Upper lobe of right lung (tissue), 1 donor: ENCODE data around the gene FARP1. TPM values are rescaled to one million over a fixed set of nuclear protein-coding genes. Genes with fewer than 3 reads are reported as not detected.

Experiments used
- ATAC-seq: fragments of 200-7000 bp; cut with Tn5 transposase; one replicate; pipeline ENCODE4 v1.9.1; 2020; ENCODE audit warnings: mild to moderate bottlenecking, moderate library complexity
- DNase-seq: peaks from one replicate; pipeline ENCODE4 v3.0.0-alpha.2; 2020
- H3K27ac ChIP-seq: fragments of 200-600 bp; one replicate; pipeline ENCODE4 v1.8.0; 2022
- H3K27me3 ChIP-seq: fragments of 200-600 bp; one replicate; pipeline ENCODE4 v1.8.0; 2022; ENCODE audit warnings: mild to moderate bottlenecking
- H3K36me3 ChIP-seq: fragments of 200-600 bp; one replicate; pipeline ENCODE4 v1.8.0; 2022
- H3K4me1 ChIP-seq: fragments of 200-600 bp; one replicate; pipeline ENCODE4 v1.8.0; 2022
- H3K4me3 ChIP-seq: fragments of 200-600 bp; one replicate; pipeline ENCODE4 v1.8.0; 2022; ENCODE audit warnings: mild to moderate bottlenecking
- H3K9me3 ChIP-seq: fragments of 200-600 bp; one replicate; pipeline ENCODE4 v1.8.0; 2022
- intact Hi-C: fragments of 100-400 bp; cut with DNase I; formaldehyde crosslinking; loops from one replicate; pipeline ENCODE4 v1.11.0; 2022
- total RNA-seq: library from RNA; stranded (reverse); fragmentation: NEBNext Ultra II Directional; extraction: Animal tissue kit (Norgen Biotek cat#: 25700); gene quantifications from one replicate; pipeline ENCODE4 v1.2.1, GENCODE V29; 2021
- TF ChIP-seq, protein P1 (sequence below): fragments of 200-600 bp; IDR thresholded peaks from one replicate; pipeline ENCODE4 v1.8.0; 2022; ENCODE audit warnings: antibody characterized with exemption
- donor health status: DM: no; HTN: yes; CAD: no; lungs with severe emphysema.

FARP1 gene
- total RNA-seq, 1 donor from 2014 or later = 95.9 TPM

DNA sequence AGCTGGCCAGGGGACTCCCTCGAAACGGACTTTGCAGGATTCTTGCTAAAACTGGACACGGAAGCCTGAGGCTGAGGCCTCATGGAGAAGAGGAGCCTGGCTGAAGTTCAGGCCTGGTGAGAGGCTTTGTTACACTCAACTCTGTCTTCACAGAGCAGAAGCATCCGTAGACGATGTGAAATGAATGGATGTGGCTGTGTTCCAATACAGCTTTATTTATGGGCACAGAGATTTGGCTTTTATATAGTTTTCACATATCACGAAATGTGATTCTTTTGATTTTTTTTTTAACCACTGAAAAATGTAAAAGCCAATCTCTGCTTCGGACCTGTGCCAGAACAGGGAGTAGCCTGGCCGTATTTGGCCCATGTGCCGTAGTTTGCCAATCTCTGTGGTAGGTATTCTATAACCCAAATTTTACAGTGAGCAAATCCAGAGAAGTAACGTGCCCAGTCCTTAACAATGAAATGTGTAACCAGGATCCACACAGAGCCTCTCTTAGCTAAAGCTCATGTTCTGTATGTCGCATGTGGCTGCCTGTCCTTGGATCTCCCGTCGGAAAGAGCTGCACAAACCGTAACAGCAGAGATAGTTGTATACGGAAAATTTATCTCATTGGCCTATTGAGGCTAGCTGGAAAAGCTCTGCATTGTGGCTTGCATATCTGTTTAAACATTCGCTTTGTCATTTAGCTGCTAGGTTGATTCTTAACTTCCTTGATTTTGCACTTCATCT is 205.7 kb downstream of the FARP1 start:
- no peak for ATAC-seq
- Histone ChIP-seq H3K9me3 (no peaks in the 10 kb centered on the region), H3K4me3 (no peak overlapping the region), H3K27me3 (no peaks in the 10 kb centered on the region), H3K27ac (no peak overlapping the region), H3K36me3 (no peaks in the 10 kb centered on the region), H3K4me1 (no peaks in the 10 kb centered on the region)
- no peak for DNase-seq
- TF ChIP-seq, protein P1, sequence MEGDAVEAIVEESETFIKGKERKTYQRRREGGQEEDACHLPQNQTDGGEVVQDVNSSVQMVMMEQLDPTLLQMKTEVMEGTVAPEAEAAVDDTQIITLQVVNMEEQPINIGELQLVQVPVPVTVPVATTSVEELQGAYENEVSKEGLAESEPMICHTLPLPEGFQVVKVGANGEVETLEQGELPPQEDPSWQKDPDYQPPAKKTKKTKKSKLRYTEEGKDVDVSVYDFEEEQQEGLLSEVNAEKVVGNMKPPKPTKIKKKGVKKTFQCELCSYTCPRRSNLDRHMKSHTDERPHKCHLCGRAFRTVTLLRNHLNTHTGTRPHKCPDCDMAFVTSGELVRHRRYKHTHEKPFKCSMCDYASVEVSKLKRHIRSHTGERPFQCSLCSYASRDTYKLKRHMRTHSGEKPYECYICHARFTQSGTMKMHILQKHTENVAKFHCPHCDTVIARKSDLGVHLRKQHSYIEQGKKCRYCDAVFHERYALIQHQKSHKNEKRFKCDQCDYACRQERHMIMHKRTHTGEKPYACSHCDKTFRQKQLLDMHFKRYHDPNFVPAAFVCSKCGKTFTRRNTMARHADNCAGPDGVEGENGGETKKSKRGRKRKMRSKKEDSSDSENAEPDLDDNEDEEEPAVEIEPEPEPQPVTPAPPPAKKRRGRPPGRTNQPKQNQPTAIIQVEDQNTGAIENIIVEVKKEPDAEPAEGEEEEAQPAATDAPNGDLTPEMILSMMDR = no peak
- intact Hi-C loops = no loop called here

DNA sequence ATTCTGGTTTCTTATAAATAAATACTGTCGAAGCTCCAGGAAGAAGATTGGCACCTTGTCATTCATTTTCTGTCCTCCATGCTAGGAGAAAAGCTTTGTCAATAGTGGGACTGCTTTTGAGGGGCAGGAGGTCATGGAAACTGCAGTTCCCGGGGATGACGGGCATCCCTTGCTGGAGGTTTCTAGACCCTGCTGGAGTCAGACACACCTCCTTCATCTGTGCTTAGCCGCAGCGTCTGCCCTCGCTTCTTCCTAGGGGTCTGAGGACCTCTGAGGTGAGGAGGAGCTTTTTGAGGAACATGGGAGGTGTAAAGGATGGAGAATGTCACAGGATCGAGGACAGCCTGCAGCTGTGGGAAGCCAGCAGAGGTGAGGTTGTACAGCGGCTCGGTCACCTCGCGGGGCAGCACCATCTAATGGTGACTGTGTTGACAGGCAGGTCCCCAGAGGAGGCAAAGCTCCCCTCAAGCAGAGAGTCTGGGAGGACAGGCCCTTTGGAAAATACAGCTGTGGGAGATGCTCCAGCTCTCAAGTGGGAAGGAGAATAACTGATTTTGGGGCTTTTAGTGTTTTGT is 206.9 kb downstream of the FARP1 start:
- DNase-seq = no peak
- intact Hi-C loops = no loop called here
- H3K4me1 ChIP-seq = no peaks in the 10 kb centered on the region

DNA sequence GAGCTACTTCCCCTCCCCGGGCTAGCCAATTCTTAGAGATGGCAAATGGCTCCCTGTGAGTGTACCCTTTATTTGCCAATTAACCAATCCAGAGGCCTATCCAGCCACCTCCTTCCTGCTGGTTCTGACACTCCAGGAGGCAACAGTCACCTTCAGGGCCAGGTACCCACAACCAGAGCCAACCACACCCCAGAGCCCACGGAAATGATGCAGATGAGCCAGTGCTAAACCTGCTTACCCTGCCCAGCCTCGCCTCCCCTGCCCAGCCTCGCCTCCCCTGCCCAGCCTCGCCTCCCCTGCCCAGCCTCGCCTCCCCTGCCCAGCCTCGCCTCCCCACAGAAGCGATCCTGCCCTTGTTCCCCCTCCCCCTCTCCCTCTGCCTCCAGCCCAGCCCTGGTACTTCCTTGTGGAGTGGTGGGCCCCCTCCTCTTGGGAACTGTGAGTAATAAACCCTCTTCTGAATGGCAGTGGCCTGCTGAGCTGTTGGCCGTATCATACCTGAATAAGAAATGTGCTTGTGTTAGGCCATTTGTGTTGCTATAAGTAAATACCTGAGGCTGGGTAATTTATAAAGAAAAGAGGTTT is 207.9 kb downstream of the FARP1 start:
- Histone ChIP-seq H3K4me3 (no peak overlapping the region), H3K4me1 (no peaks in the 10 kb centered on the region), H3K27ac (no peak overlapping the region), H3K9me3 (no peaks in the 10 kb centered on the region), H3K36me3 (no peaks in the 10 kb centered on the region), H3K27me3 (no peaks in the 10 kb centered on the region)
- TF ChIP-seq, protein P1 = no peak
- DNase-seq (no peak), ATAC-seq (no peak)
- intact Hi-C loops = no loop called here

More for the DNA sequence above, 206.9 kb downstream of the FARP1 start:
- no peak overlapping the region for H3K4me3 ChIP-seq
- H3K27ac ChIP-seq = no peak overlapping the region
- H3K36me3 ChIP-seq = no peaks in the 10 kb centered on the region
- H3K9me3 ChIP-seq = no peaks in the 10 kb centered on the region
- no peaks in the 10 kb centered on the region for H3K27me3 ChIP-seq
- ATAC-seq = peak; percentile 67
- TF ChIP-seq, protein P1 = peak; percentile 18

DNA sequence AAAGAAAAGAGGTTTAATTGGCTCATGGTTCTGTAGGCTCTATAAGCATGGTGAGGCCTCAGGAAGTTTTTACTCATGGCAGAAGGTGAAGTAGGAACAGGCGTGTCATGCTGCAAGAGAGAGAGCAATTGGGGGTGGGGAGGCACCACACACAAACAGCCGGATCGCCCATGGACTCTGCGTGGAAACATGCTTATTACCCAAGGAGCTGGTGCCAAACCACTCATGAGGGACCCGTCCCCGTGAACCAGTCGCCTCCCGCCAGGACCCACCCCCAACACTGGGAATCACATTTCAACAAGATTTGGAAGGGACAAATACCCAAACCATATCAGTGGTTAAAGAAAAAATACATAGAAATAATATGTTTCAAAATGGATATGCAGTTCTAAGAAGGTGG is 208.7 kb downstream of the FARP1 start:
- intact Hi-C loops = no loop called here
- no peak for DNase-seq
- TF ChIP-seq, protein P1 = no peak
- no peaks in the 10 kb centered on the region for H3K27me3 ChIP-seq
- no peak overlapping the region for H3K27ac ChIP-seq
- H3K4me1 ChIP-seq = no peaks in the 10 kb centered on the region
- no peak overlapping the region for H3K4me3 ChIP-seq
- no peaks in the 10 kb centered on the region for H3K36me3 ChIP-seq
- H3K9me3 ChIP-seq = no peaks in the 10 kb centered on the region
- ATAC-seq = no peak

DNA sequence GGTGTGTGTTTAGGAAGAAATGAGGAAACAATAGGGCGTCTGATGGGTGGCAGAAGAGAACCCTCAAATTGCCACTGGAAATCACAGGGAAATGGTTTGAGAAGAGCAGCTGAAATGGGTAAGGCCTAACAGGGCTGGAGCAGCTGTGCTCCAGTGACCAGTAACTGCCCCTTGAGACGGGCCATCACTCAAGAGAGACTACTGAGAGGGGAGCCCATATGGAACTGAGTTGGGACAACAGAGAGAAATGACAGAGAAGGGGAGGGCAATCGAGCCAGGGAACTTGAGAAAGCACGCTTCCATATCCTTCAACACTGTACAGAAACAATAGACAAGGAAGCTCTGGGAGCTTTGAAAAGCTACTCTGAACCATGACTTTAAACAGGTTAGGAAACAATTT is 209.3 kb downstream of the FARP1 start:
- TF ChIP-seq, protein P1 = no peak
- ATAC-seq (no peak), DNase-seq (no peak)
- H3K9me3 ChIP-seq = no peaks in the 10 kb centered on the region
- intact Hi-C loops = no loop called here
- H3K27me3 ChIP-seq = no peaks in the 10 kb centered on the region
- H3K4me1 ChIP-seq = no peaks in the 10 kb centered on the region
- H3K27ac ChIP-seq = no peak overlapping the region
- no peaks in the 10 kb centered on the region for H3K36me3 ChIP-seq
- H3K4me3 ChIP-seq = no peak overlapping the region
